HG03521 (cell line): Measurements from ENCODE around the gene IARS2.
"Not testable (repeated sequence)": the region's sequence is repeated elsewhere in the genome, so short reads cannot be mapped to it uniquely, and the experiment has no call there.

ENCODE experiments used
- ATAC-seq: cut with Tn5 transposase; IDR thresholded peaks from one replicate; pipeline ENCODE4 v1.9.1; 2021; ENCODE audit warnings: mild to moderate bottlenecking, moderate library complexity; ENCODE audit not compliant: unreplicated experiment

Gene IARS2

GRCh38 chr1:220110473-220110872 is 16.5 kb downstream of the IARS2 start:
- ATAC-seq, result not testable (repeated sequence)

DNA sequence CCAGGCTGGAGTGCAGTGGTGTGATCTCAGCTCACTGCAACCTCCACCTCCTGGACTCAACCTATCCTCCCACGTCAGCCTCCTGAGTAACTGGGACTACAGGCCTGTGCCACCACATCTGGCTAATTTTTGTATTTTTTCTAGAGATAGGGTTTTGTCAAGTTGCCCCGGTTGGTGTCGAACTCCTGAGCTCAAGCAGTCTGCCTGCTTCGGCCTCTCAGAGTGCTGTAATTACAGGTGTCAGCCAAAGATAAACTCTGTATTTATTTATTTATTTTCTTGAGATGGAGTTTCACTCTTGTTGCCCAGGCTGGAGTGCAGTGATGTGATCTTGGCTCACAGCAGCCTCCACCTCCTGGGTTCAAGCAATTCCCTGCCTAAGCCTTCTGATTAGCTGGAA is 18.7 kb downstream of the IARS2 start:
- ATAC-seq, result not testable (repeated sequence)

GRCh38 chr1:220113136-220113695 is 19.3 kb downstream of the IARS2 start:
- no peak for ATAC-seq

GRCh38 chr1:220119043-220119512 is 25.1 kb downstream of the IARS2 start:
- no peak for ATAC-seq

GRCh38 chr1:220121791-220122530 is 28.0 kb downstream of the IARS2 start:
- ATAC-seq, result no peak

DNA sequence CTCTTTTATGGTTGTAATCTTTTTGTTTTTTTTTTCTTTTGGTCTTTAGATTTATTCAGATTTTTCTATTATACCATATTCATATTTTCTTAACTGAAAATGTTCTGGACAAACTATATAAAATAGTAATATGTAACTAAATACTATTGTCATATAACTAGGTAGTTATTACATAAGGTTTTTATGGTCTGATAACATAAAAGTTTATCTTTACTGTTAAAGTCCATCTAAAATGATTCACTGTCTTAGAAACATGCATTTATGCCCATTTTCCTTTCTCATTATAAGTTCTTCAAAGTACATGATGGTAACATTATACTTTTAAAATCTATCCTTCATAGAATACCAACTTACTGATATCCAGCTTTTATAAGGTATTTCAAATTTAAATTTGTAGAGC is 29.1 kb downstream of the IARS2 start:
- ATAC-seq, result no peak

DNA sequence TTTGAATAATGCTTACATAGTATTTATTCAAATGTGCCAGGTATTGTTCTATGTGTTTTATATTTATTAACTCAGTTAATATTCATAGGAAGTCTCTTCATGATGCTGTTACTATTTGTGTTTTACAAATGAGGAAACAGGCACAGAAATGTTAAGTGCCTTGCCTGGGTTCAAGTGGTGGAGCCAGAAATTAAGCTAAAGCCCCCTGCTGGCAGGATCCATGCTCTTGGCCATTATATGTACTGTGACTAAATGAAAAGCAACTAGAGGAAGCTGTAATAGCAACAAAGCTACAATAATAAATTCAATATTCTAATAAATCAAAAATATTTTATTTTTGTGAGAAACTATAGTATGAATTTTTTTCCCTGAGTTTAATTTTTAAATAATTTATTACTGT is 30.0 kb downstream of the IARS2 start:
- no peak for ATAC-seq

- no peak for ATAC-seq
These were observed 30.6 kb downstream of the IARS2 start for GRCh38 chr1:220124542-220124941.

- no peak for ATAC-seq
These were observed 33.1 kb downstream of the IARS2 start for GRCh38 chr1:220127076-220127475.

DNA sequence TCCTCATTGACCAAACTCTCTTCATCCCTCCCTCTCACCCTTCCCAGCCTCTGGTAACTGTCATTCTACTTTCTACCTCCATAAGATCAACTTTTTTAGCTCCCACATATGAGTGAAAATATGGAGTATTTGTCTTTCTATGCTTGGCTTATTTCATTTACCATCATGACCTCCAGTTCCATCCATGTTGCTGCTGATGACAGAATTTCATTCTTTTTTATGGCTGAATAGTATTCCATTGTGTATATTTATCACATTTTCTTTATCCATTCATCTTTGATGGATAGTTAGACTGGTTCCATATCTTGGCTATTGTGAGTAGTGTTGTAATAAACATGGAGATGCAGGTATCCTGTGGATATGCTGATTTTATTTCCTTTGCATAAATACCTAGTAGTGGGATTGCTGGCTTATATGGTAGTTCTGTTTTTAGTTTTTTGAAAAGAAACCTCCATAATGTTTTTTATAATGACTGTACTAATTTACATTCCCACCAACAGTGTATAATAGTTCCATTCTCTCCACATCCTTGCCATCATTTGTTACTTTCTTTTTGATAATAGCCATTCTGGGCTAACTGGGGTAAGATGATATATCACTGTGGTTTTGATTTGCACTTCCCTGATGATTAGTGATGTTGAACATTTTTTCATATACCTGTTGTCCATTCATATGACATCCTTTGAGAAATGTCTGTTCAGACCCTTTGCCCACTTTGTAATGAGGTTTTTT is 35.7 kb downstream of the IARS2 start:
- ATAC-seq, result no peak

- ATAC-seq, result no peak
These were observed 41.8 kb downstream of the IARS2 start for GRCh38 chr1:220135755-220136154.

- peak; percentile 62 for ATAC-seq
These were observed 43.3 kb downstream of the IARS2 start for GRCh38 chr1:220137019-220137786.

DNA sequence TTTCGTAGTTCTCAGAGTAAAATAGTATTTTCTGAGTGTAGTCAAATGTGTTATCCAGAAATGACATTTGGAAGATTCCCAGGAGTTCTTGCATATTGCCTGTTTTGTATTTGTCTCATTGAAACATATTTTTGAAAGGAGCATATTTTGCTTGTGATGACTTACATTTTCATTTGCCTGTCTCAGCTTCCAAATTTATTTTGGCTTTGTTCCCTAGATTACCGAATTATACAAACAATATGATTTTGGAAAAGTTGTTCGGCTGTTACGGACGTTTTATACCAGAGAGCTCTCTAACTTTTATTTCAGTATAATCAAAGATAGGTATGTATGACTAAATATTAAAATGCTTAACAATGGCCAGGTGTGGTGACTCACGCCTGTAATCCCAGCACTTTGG is 46.0 kb downstream of the IARS2 start:
- ATAC-seq, result no peak

DNA sequence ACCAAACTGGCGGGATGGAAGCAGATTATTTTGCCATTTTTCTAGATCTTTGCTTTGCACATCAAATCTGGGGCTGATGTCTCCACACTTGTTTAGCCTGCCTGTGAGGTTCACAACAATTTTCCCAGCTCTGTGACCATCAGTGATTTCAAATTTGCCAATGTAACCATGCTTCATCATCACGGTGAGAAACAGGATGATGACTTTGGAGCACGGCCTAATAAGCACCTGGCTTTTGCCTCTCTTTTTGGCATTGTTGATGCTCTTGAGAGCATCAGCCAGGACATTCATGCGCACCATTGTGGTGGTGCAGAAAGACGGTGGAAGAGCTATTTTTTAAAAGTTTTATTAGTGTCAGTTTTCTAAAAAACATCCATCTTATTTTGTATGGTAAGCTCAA is 50.1 kb downstream of the IARS2 start:
- no peak for ATAC-seq

DNA sequence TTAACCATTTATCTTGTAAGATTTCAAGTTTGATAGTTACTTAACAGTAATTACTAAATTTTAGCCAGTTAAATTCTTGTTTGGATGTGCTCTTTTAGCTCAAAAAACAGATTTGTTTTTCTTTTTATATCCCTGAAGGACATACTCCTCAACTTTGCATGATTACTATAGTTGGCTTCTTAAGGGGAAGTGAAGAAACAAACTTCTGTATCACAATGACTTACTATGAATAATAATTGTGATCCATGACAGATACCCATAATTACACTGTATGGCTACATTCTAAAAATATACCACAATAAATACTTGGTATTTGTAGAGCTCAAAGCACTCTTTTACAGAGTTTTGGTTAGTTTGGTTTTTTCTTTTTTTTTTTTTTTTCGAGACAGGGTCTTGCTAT is 55.8 kb downstream of the IARS2 start:
- no peak for ATAC-seq

- ATAC-seq, result no peak
These were observed 57.5 kb downstream of the IARS2 start for GRCh38 chr1:220151454-220151853.

DNA sequence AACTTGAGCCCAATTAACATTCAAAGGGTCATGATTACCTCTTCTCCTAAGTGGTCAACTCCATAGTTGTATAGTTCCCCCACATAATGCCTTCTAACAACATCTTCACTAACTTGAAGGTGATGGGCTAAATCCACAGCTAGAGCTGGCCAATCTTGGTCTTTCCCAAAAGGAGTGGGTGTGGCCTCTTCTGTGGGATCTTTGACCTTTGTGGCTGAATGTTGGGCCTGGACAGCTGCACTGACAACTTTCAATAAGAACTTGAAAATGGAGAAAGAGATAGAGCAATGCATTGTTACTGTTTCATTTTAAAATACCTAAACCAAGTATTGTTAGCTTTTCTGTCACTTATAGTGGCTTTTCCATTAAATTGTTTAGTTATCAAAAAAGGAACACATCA is 59.2 kb downstream of the IARS2 start:
- ATAC-seq, result no peak

DNA sequence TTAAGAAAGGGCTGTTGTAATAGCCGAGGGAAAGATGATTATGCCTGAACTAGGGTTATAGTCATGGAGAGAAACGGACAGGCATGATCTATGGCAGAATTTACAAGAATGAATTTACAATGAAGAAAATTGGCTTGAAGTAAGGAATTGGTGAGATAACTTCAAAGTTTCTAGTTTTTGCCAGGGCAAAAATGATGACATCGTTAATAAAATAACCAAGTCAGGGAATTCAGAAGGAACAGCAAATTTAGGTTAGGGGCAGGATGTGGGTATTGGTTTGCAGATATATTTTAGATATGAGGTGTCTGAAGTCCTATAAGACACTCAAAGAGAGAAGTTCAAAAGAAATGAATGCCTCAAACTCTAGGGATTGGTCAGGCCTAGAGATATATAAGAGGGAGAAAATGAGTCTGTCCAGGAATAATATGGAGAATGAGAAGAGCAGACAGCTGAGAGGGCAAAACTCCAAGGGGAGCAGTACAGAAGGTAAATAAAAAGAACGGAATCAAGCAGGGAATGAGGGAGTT is 62.8 kb downstream of the IARS2 start:
- ATAC-seq, result no peak

GRCh38 chr1:220157738-220158137 is 63.8 kb downstream of the IARS2 start:
- no peak for ATAC-seq

- not testable (repeated sequence) for ATAC-seq
These were observed 64.6 kb downstream of the IARS2 start for GRCh38 chr1:220158530-220158929.

DNA sequence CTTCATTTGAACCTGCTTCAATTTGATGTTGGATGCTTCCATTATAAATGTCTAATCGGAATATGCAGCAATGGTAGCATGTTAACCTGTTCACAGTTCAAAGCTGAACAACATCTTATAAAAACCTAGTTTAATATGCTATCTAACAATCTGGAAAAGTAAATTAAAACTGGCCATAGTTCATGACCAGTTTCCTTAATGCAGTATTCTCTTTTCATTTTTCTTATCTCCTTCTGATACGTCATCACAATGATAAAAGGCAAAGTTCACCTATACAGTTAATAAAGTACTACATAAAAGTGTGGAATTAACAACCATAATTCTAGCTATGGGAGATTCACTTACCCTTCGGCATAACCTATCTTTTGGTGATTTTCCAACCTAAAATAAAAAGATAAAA is 65.1 kb downstream of the IARS2 start:
- no peak for ATAC-seq
